H1 (cell line): ENCODE results near the gene MMP28. TPM values are rescaled to one million over a fixed set of nuclear protein-coding genes. Genes with fewer than 3 reads are reported as not detected.

Experiments
- SIN3A ChIP-seq, 2 experiments: IDR thresholded peaks in 1 of 2; conservative IDR thresholded peaks in 1 of 2; 2 replicates each; pipeline ENCODE4 v1.6.1; 2011 to 2012; ENCODE audit warnings: low read length in 2 of 2, improper control_type of control experiment in 1 of 2, low read depth in 1 of 2, mild to moderate bottlenecking in 1 of 2
- SP4 ChIP-seq: IDR thresholded peaks from 2 replicates; pipeline ENCODE4 v1.6.1; 2012; ENCODE audit warnings: low read length, inconsistent platforms
- polyA plus RNA-seq, 7 experiments: library from polyadenylated mRNA; depleted of rRNA in 3 of 7; stranded (reverse) in 5 of 7; unstranded in 2 of 7; fragments of >200 nt in 5 of 7; fragments of 200-250 nt in 2 of 7; gene quantifications; 1 replicate in 5 of 7; 2 replicates in 1 of 7; 4 replicates in 1 of 7; pipeline versions ENCODE4 v1.2.1 to v1.2.3, GENCODE V29; 2011 to 2013; ENCODE audit warnings: missing spikeins in 2 of 7, mixed read lengths in 2 of 7
- total RNA-seq: library from RNA; stranded (reverse); fragmentation: NEBNext Ultra II Directional; extraction: Animal tissue kit (Norgen Biotek cat#: 25700); gene quantifications from 2 replicates; pipeline ENCODE4 v1.2.1, GENCODE V29; 2021

The MMP28 gene
- total and polyA plus RNA-seq, 2 of the 8 experiments (the other 6 are each of a cell fraction or from before 2014, with no cell fraction given), result not detected

DNA sequence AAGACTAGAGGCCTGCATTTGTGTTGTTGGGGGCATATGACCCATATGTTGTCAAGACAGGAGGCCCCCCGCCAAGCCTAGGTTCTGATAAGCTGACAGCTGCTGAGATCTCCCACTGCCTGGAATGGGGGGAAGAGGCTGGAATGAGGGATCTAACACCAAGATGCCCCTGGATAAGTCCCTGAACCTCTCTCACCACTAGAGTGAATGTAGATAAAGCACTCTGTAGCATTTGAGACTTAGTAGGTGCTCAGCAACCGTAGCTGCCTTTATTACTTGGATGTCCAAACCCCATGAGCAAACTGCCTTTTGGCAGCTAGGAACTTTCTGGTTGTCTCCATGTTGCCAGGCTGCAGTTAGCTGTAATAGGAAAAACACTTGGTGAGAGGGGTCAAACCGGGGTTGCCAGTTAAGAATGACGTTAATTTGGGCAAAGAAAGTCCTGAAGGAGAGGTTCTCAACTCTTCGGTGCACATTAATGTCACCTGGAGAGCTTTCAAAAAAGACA lies 68.4 kb downstream of the MMP28 start (continued):
- TF ChIP-seq SP4, result no peak
- no peak for TF ChIP-seq SIN3A (conservative IDR thresholded peaks at IDR 0.05 in 1 of 2, IDR thresholded peaks at IDR 0.05 in 1 of 2; ENCODE audit: low read depth in 1 of 2, low read length in 2 of 2)
- TF ChIP-seq, all 59 proteins: peak for 0
